Lower leg skin (tissue), 3 donors: ENCODE measurements around the gene IL2RA.

Experiments used
- POLR2A ChIP-seq, 2 donors: fragments of 450-650 bp; IDR thresholded peaks; one replicate each; pipeline ENCODE4 v1.6.1; 2016 to 2017; ENCODE audit warnings: antibody characterized with exemption in 2 of 2, mild to moderate bottlenecking in 1 of 2, moderate library complexity in 1 of 2
- TF ChIP-seq, protein P1 (sequence below), 3 donors: fragments of 450-650 bp; IDR thresholded peaks; one replicate each; pipeline ENCODE4 v1.5.1; 2016; ENCODE audit warnings: antibody characterized with exemption in 3 of 3, mild to moderate bottlenecking in 3 of 3, moderate library complexity in 2 of 3

DNA sequence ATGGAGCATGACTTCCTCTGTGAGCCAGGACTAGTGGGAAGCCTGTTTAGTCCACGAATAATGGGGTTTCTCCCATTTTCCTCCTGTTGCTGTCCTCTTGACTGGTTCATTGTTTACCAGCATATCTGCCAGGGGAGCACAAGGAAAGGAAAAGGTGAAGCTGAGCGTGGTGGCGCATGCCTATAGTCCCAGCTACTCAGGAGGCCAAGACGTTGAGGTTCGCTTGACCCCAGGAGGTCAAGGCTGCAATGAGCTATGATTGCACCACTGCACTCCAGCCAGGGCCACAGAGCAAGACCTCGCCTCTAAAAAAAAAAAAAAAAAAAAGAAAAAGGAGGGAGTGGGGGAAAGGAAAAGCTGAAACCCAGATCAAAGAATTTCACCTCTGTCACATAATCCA, 5.8 kb upstream of the IL2RA start:
- TF ChIP-seq, protein P1, sequence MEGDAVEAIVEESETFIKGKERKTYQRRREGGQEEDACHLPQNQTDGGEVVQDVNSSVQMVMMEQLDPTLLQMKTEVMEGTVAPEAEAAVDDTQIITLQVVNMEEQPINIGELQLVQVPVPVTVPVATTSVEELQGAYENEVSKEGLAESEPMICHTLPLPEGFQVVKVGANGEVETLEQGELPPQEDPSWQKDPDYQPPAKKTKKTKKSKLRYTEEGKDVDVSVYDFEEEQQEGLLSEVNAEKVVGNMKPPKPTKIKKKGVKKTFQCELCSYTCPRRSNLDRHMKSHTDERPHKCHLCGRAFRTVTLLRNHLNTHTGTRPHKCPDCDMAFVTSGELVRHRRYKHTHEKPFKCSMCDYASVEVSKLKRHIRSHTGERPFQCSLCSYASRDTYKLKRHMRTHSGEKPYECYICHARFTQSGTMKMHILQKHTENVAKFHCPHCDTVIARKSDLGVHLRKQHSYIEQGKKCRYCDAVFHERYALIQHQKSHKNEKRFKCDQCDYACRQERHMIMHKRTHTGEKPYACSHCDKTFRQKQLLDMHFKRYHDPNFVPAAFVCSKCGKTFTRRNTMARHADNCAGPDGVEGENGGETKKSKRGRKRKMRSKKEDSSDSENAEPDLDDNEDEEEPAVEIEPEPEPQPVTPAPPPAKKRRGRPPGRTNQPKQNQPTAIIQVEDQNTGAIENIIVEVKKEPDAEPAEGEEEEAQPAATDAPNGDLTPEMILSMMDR (IDR thresholded peaks at IDR 0.05) = no peak
- no peak for TF ChIP-seq POLR2A (IDR thresholded peaks at IDR 0.05)
